Measurements from ENCODE around the gene WHAMM.

DNA sequence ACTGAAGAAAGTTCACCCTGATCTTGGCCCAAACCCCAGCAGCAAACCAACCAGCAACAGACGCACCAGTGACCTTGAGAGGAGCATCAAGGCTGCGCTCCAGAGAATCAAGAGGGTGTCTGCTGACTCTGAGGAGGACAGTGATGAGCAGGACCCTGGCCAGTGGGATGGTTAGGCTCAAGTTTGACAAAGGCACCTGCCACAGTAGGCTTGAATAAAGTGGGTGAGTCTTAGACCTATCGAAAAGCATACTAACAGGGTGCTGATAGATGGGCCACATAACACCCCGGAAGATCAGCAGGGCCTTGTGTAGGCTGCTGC lies 23.9 kb downstream of the WHAMM start:
- TF ChIP-seq CTCF (IDR thresholded peaks at IDR 0.05) = no peak
- no peak for TF ChIP-seq POLR2A (IDR thresholded peaks at IDR 0.05)
